GM12878 (cell line): ENCODE data around the gene CCDC182. TPM values are rescaled to one million over a fixed set of nuclear protein-coding genes. Genes with fewer than 3 reads are reported as not detected.

ENCODE experiments used
- ATAC-seq: fragments of 200-7000 bp; cut with Tn5 transposase; 3 replicates; pipeline ENCODE4 v1.9.1; 2020; ENCODE audit warnings: mild to moderate bottlenecking, moderate library complexity
- BruUV-seq: library from RNA; stranded (reverse); fragments of 400-500 nt; replicated peaks from 2 replicates; lab custom pipeline; 2021; lab: Mats Ljungman, UMichigan
- CTCF ChIA-PET: fragments of 300-600 bp; sonication (Branson Sonifier 250); formaldehyde crosslinking; extraction: SDS; loops from one replicate; lab custom pipeline; 2021; ENCODE audit warnings: inconsistent platforms; lab: Yijun Ruan, JAX
- POLR2A ChIA-PET: fragments of 350-600 bp; formaldehyde crosslinking; extraction: SDS; loops from one replicate; lab custom pipeline; 2021; ENCODE audit warnings: inconsistent platforms; lab: Charles Lee
- RAD21 ChIA-PET: fragments of 300-600 bp; sonication (Branson Sonifier 250); formaldehyde crosslinking; loops from one replicate; lab custom pipeline; 2023; ENCODE audit warnings: antibody characterized with exemption; ENCODE audit not compliant: unreplicated experiment; lab: Charles Lee
- SMC1A ChIA-PET: fragments of 300-600 bp; sonication (Branson Sonifier 250); formaldehyde crosslinking; loops from one replicate; lab custom pipeline; 2023; ENCODE audit not compliant: unreplicated experiment, uncharacterized antibody; lab: Charles Lee
- DNase-seq: peaks from one replicate; pipeline ENCODE4 v3.0.0-alpha.2; 2011; ENCODE audit warnings: low read depth, low spot score
- FAIRE-seq: peaks from 3 replicates; lab custom pipeline; 2011; peaks lifted over from hg19 to GRCh38; lab: Jason Lieb, UNC
- H2AFZ ChIP-seq: 2 replicates; pipeline ENCODE4 v1.6.0; 2011; ENCODE audit warnings: low read depth, low read length, control low read depth; ENCODE audit not compliant: control insufficient read depth
- H3K27ac ChIP-seq: 2 replicates; pipeline ENCODE4 v1.5.1; 2011; ENCODE audit warnings: control low read depth; ENCODE audit not compliant: control insufficient read depth, insufficient read depth
- H3K27me3 ChIP-seq, 2 experiments: replicated peaks in 1 of 2; 2 replicates each; pipeline versions ENCODE4 v1.6.0 to v1.6.1; 2011; ENCODE audit warnings: low read length in 1 of 2; ENCODE audit not compliant: control insufficient read depth in 2 of 2, insufficient read depth in 2 of 2
- H3K36me3 ChIP-seq, 2 experiments: 2 replicates each; pipeline ENCODE4 v1.5.1; 2011; ENCODE audit warnings: low read length in 1 of 2; ENCODE audit not compliant: control insufficient read depth in 2 of 2, insufficient read depth in 2 of 2
- H3K4me1 ChIP-seq: 2 replicates; pipeline ENCODE4 v1.6.1; 2011; ENCODE audit warnings: mild to moderate bottlenecking, low read length, moderate library complexity, mixed read lengths; ENCODE audit not compliant: control insufficient read depth, insufficient read depth
- H3K4me2 ChIP-seq: 2 replicates; pipeline ENCODE4 v1.6.0; 2011; ENCODE audit warnings: control low read depth; ENCODE audit not compliant: control insufficient read depth, insufficient read depth
- H3K4me3 ChIP-seq: fragments of 200-600 bp; sonication (generic); 2 replicates; pipeline ENCODE4 v1.5.1; 2016
- H3K79me2 ChIP-seq: 2 replicates; pipeline ENCODE4 v1.6.0; 2011; ENCODE audit warnings: low read length; ENCODE audit not compliant: control insufficient read depth, insufficient read depth
- H3K9ac ChIP-seq: 2 replicates; pipeline ENCODE4 v1.8.0; 2011; ENCODE audit warnings: low read length, control low read depth, mixed read lengths; ENCODE audit not compliant: control insufficient read depth, insufficient read depth
- H3K9me3 ChIP-seq: replicated peaks from 3 replicates; pipeline ENCODE4 v1.5.1; 2011; ENCODE audit warnings: mild to moderate bottlenecking, low read length; ENCODE audit not compliant: control insufficient read depth, insufficient read depth
- H4K20me1 ChIP-seq: 2 replicates; pipeline ENCODE4 v1.6.0; 2011; ENCODE audit not compliant: control insufficient read depth, insufficient read depth
- ASH2L ChIP-seq: fragments of 300-600, 200-600 bp; sonication (generic); IDR thresholded peaks from 2 replicates; pipeline ENCODE4 v1.6.1; 2017; ENCODE audit warnings: low read depth, mild to moderate bottlenecking, borderline replicate concordance
- BRCA1 ChIP-seq: IDR thresholded peaks from 2 replicates; pipeline ENCODE4 v1.6.1; 2011; ENCODE audit warnings: low read depth, low read length, improper control_type of control experiment
- CUX1 ChIP-seq: IDR thresholded peaks from 2 replicates; pipeline ENCODE4 v1.6.1; 2012; ENCODE audit warnings: improper control_type of control experiment, low read depth, low read length; ENCODE audit not compliant: insufficient replicate concordance
- JUNB ChIP-seq: IDR thresholded peaks from 2 replicates; pipeline ENCODE4 v1.6.1; 2016; ENCODE audit warnings: antibody characterized with exemption, mild to moderate bottlenecking
- KDM1A ChIP-seq: fragments of 200-600 bp; sonication (generic); IDR thresholded peaks from 2 replicates; pipeline ENCODE4 v1.6.1; 2016; ENCODE audit warnings: borderline replicate concordance
- NR2C2 ChIP-seq: IDR thresholded peaks from 2 replicates; pipeline ENCODE4 v1.6.1; 2011; ENCODE audit warnings: borderline replicate concordance, low read depth; ENCODE audit not compliant: control insufficient read depth, insufficient read length
- POLR2AphosphoS2 ChIP-seq: IDR thresholded peaks from 2 replicates; pipeline ENCODE4 v1.6.1; 2011; ENCODE audit warnings: low read depth, mild to moderate bottlenecking, low read length, improper control_type of control experiment, moderate library complexity
- RCOR1 ChIP-seq: conservative IDR thresholded peaks from 2 replicates; pipeline ENCODE4 v1.6.1; 2012; ENCODE audit warnings: low read depth, low read length, improper control_type of control experiment
- WRNIP1 ChIP-seq: IDR thresholded peaks from 2 replicates; pipeline ENCODE4 v1.6.1; 2011; ENCODE audit warnings: low read depth, low read length, improper control_type of control experiment, borderline replicate concordance
- ZNF207 ChIP-seq: fragments of 450-650 bp; IDR thresholded peaks from 2 replicates; pipeline ENCODE4 v1.6.1; 2014; ENCODE audit warnings: antibody characterized with exemption, mild to moderate bottlenecking, borderline replicate concordance
- ZNF217 ChIP-seq: fragments of 450-650 bp; IDR thresholded peaks from 2 replicates; pipeline ENCODE4 v1.6.1; 2017; ENCODE audit warnings: antibody characterized with exemption, mild to moderate bottlenecking
- WGBS: methylation state at CpG from one replicate; pipeline ENCODE4 v1.1.6; 2016; ENCODE audit warnings: low lambda C conversion rate; ENCODE audit not compliant: insufficient replicate concordance, insufficient coverage; ENCODE audit errors: missing lambda C conversion rate; 5-methylcytosine and 5-hydroxymethylcytosine counted together
- in situ Hi-C: fragments of 300-500 bp; cut with MboI; formaldehyde crosslinking; loops from 9 replicates; pipeline ENCODE4 v1.14.3; 2018; ENCODE audit warnings: mixed read lengths
- intact Hi-C: fragments of 100-400 bp; cut with micrococcal nuclease; formaldehyde crosslinking; loops from one replicate; pipeline ENCODE4 v1.14.2; 2022; ENCODE audit not compliant: unreplicated experiment
- polyA plus RNA-seq, 11 experiments: library from polyadenylated mRNA; depleted of rRNA in 4 of 11; unstranded in 6 of 11; stranded (reverse) in 5 of 11; fragments of >200 nt; fragmentation: Nextera tagmentation in 4 of 11; fragmentation: Illumina TruSeq in 1 of 11; extraction: Ambion mirVana in 4 of 11; extraction: Trizol in 1 of 11; gene quantifications; 1 replicate in 1 of 11; 2 replicates in 10 of 11; pipeline versions ENCODE4 v1.2.1 to v1.2.3, GENCODE V29; 2011 to 2016; ENCODE audit warnings: inconsistent platforms in 2 of 11, missing spikeins in 2 of 11, low read depth in 1 of 11
- total RNA-seq, 4 experiments: library from RNA; depleted of rRNA in 3 of 4; stranded (reverse); fragments of >200 nt in 3 of 4; fragmentation: Illumina TruSeq in 1 of 4; extraction: Trizol in 1 of 4; gene quantifications; 2 replicates each; pipeline versions ENCODE4 v1.2.1 to v1.2.3, GENCODE V29; 2013 to 2021
- TF ChIP-seq, protein P1 (sequence below): fragments of 450-650 bp; IDR thresholded peaks from 2 replicates; pipeline ENCODE4 v1.6.1; 2016; ENCODE audit warnings: mild to moderate bottlenecking, moderate library complexity, borderline replicate concordance

Gene CCDC182
- total and polyA plus RNA-seq, 10 of the 15 experiments (the other 5 are each of a cell fraction or from before 2014, with no cell fraction given), result not detected

GRCh38 chr17:57782647-57783337 is 37.7 kb upstream of the CCDC182 start:
- no peak for DNase-seq
- Histone ChIP-seq H4K20me1 (no peaks in the 10 kb centered on the region), H3K4me2 (0 out of 2 replicates have a peak overlapping the region, but pooled peaks have one; percentile 19), H3K36me3 (no peaks in the 10 kb centered on the region), H3K4me1 (no peaks in the 10 kb centered on the region), H3K9me3 (no peaks in the 10 kb centered on the region), H3K4me3 (no peak overlapping the region), H3K27me3 (peaks cover 1 to 2% of the 10 kb centered on the region in 2 experiments; a peak in 2 of 4 replicates), H3K27ac (no peak overlapping the region), H2AFZ (no peak overlapping the region), H3K9ac (no peak overlapping the region), H3K79me2 (no peaks in the 10 kb centered on the region)
- intact Hi-C loops, result no loop called here
- FAIRE-seq, result no peak
- in situ Hi-C loops, result no loop called here
- BruUV-seq, result no TSS peak
- WGBS, result 46% methylated on average over 20 of the region's 20 CpGs
- POLR2A ChIA-PET, result interaction anchor here (0.6 kb wide), 1 partner anchor 498 kb away, joined by 5 read pairs; no protein-coding TSS in a partner anchor
- RAD21 ChIA-PET, result interaction anchor here (0.9 to 2.1 kb wide), 5 partner anchors 42 to 735 kb away, joined by 3 to 7 read pairs (median 5); no protein-coding TSS in a partner anchor
- ATAC-seq, result no peak; the same call in 2 of the 3 replicates
- CTCF ChIA-PET, result interaction anchor here (0.6 to 4.2 kb wide), 33 partner anchors 8 to 1246 kb away, joined by 3 to 26 read pairs (median 4); no protein-coding TSS in a partner anchor
- SMC1A ChIA-PET, result interaction anchor here (1.0 to 1.4 kb wide), 6 partner anchors 32 to 654 kb away, joined by 3 to 5 read pairs (median 4); no protein-coding TSS in a partner anchor
- TF ChIP-seq JUNB (no peak), ZNF207 (no peak), POLR2AphosphoS2 (no peak), BRCA1 (no peak), WRNIP1 (no peak), KDM1A (no peak), RCOR1 (no peak), CUX1 (no peak), NR2C2 (no peak), ASH2L (no peak), ZNF217 (no peak)
- TF ChIP-seq, protein P1, sequence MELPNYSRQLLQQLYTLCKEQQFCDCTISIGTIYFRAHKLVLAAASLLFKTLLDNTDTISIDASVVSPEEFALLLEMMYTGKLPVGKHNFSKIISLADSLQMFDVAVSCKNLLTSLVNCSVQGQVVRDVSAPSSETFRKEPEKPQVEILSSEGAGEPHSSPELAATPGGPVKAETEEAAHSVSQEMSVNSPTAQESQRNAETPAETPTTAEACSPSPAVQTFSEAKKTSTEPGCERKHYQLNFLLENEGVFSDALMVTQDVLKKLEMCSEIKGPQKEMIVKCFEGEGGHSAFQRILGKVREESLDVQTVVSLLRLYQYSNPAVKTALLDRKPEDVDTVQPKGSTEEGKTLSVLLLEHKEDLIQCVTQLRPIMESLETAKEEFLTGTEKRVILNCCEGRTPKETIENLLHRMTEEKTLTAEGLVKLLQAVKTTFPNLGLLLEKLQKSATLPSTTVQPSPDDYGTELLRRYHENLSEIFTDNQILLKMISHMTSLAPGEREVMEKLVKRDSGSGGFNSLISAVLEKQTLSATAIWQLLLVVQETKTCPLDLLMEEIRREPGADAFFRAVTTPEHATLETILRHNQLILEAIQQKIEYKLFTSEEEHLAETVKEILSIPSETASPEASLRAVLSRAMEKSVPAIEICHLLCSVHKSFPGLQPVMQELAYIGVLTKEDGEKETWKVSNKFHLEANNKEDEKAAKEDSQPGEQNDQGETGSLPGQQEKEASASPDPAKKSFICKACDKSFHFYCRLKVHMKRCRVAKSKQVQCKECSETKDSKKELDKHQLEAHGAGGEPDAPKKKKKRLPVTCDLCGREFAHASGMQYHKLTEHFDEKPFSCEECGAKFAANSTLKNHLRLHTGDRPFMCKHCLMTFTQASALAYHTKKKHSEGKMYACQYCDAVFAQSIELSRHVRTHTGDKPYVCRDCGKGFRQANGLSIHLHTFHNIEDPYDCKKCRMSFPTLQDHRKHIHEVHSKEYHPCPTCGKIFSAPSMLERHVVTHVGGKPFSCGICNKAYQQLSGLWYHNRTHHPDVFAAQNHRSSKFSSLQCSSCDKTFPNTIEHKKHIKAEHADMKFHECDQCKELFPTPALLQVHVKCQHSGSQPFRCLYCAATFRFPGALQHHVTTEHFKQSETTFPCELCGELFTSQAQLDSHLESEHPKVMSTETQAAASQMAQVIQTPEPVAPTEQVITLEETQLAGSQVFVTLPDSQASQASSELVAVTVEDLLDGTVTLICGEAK, result no peak
